HG03565 (cell line): ENCODE measurements around the gene LIMA1.
"Not testable (repeated sequence)": the region's sequence is repeated elsewhere in the genome, so short reads cannot be mapped to it uniquely, and the experiment has no call there.

Source experiments
- ATAC-seq: cut with Tn5 transposase; IDR thresholded peaks from one replicate; pipeline ENCODE4 v1.9.1; 2021; ENCODE audit warnings: mild to moderate bottlenecking, moderate library complexity; ENCODE audit not compliant: unreplicated experiment

The LIMA1 gene

GRCh38 chr12:50220363-50220995, 62.8 kb downstream of the LIMA1 start:
- peak; percentile 56 for ATAC-seq

DNA sequence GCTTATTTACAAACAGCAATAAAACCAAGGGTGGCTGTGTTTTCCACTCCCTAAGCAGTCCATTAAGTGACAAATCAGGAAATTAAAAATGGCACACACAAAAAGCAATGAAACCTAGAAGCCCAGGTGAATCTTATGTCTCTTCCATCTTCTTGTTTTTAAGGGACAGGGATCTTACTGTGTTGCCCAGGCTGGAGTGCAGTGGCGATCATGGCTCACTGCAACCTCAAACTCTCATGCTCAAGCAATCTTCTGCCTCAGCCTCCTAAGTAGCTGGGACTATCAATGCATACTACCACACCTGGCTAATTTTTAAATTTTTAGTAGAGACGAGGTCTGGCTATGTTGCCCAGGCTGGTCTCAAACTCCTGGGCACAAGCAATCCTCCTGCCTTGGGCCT, 63.8 kb downstream of the LIMA1 start:
- no peak for ATAC-seq

DNA sequence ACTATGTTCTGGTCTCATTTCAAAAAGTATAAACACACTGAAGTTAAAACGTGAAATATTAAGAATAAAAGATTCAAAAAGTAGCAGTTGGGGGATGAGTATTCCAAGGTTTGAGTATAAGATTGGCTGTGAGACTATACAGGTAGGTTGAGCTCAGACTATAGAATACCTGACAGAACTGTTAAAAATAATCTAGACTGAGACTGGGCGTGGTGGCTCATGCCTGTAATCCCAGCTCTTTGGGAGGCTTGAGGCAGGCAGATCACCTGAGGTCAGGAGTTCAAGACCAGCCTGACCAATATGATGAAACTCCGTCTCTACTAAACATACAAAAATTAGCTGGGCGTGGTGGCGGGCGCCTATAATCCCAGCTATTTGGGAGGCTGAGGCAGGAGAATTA, 64.3 kb downstream of the LIMA1 start:
- not testable (repeated sequence) for ATAC-seq

GRCh38 chr12:50218386-50218785, 64.9 kb downstream of the LIMA1 start:
- ATAC-seq, result no peak

- ATAC-seq, result no peak
These were observed 66.1 kb downstream of the LIMA1 start for GRCh38 chr12:50217202-50217601.

- no peak for ATAC-seq
These were observed 68.3 kb downstream of the LIMA1 start for GRCh38 chr12:50215033-50215432.

DNA sequence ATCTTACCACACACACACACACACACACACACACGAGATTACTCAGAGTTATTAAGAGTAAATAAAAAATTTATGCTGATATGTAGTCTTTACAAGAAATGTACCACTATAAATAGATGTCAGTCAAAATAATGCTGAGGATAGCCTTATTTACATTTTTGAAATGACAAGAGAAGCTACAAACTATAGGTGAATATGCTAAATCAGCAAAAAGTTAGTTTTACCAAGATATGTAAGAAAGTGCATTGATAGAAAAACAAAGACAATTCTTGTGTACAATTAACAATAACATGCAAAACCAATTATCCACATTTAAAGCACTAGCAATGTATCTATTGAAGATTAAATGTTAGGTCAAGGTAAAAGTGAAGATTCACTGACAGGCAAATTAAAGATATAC, 69.3 kb downstream of the LIMA1 start:
- no peak for ATAC-seq

DNA sequence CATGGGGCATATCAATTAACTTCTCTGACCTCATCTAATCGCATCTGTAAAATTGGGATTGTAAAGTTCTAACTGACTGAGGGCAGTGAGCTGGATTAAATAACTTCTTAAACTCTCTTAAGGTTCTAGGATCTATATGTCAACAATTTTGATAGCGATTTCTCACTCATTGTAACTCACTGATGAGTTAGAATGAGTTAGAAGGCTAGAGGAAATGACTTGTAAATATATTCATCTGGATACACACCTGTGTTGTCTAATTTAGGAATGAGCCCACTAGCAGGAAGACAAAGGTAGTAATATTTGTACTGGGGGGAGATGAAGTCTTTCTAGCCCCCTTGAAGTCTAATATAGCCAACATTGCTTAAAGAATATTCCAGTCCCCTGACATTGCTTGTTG, 69.9 kb downstream of the LIMA1 start:
- no peak for ATAC-seq

- ATAC-seq, result no peak
These were observed 71.3 kb downstream of the LIMA1 start for GRCh38 chr12:50212071-50212467.

DNA sequence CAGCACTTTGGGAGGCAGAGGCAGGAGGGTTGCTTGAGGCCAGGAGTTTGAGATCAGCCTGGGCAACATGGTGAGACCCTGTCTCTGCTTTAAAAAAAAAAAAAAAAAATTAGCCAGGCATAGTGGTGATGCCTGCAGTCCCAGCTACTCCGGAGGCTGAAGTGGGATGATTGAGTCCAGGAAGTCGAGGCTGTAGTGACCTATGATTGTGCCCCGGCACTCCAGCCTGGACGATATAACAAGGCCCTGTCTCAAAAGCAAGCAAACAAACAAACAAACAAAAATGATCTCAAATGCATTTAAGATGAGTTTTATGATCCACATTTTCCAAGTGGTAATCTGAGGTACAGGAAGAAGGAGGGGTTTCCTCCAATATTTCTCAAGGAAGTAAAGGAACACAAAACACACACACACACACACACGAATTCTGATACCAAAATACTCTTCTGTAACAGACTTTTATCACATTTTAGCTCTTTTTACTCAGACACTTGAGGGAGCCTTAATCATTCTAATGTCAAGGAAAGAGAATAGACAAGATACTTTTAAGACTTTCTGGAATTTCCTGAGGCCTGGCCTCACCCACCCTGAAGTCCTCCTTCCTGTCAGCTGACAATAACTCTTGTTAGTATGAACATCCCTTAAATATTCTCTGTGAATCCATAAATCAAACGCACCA, 71.8 kb downstream of the LIMA1 start:
- ATAC-seq, result no peak

DNA sequence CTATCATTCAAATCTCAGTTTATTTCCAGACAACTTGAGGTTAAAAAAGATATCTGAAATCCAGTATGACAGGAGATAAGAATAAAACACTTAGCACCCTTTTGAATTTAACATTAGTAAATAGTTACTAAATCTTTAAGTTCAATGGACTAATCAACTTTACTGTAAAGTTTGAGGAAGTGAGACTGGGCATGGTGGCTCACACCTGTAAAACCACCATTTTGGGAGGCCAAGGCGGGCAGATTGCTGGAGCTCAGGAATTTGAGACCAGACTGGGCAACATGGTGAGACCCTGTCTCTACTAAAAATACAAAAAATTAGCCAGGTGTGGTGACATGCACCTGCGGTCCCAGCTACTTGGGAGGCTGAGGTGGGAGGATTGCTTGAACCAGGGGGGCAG, 75.9 kb downstream of the LIMA1 start:
- ATAC-seq, result no peak

DNA sequence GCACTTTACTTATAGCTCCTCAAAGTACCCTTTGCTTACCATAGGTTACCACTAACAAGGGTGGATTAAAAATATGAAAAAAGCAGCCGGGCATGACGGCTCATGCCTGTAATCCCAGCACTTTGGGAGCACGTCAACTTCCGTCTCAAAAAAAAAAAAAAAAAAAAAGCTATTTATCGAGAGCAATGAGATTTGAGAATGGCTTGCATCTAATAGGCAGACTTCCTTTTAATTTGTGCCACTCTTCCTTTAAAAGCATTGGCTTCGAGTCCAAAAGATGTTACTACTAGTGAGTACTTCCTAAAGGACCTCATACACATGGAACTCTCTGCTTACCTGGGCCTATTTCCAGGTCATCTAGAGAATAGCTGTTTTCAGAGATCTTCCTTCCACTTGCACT, 77.7 kb downstream of the LIMA1 start:
- ATAC-seq, result no peak

- no peak for ATAC-seq
These were observed 79.6 kb downstream of the LIMA1 start for GRCh38 chr12:50203691-50204090.

GRCh38 chr12:50201987-50202521, 81.3 kb downstream of the LIMA1 start:
- ATAC-seq, result no peak

- no peak for ATAC-seq
These were observed 82.6 kb downstream of the LIMA1 start for GRCh38 chr12:50200552-50201273.

DNA sequence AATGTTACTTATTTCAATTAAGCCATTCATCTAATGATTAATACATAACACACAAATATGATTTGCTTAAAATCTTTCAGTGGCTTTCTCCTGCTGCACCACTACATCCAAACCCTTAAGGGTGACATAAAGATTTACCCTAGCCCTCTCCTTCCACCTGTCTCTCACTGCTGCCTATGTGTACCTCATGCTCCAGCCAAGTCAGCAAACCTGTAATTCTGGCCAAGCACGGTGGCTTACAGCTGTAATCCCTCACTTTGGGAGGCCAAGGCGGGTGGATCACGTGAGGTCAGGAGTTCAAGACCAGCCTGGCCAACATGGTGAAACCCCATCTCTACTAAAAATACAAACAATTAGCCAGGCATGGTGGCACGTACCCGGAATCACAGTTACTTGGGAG, 84.5 kb downstream of the LIMA1 start:
- no peak for ATAC-seq

GRCh38 chr12:50197297-50197727, 86.0 kb downstream of the LIMA1 start:
- ATAC-seq, result no peak

DNA sequence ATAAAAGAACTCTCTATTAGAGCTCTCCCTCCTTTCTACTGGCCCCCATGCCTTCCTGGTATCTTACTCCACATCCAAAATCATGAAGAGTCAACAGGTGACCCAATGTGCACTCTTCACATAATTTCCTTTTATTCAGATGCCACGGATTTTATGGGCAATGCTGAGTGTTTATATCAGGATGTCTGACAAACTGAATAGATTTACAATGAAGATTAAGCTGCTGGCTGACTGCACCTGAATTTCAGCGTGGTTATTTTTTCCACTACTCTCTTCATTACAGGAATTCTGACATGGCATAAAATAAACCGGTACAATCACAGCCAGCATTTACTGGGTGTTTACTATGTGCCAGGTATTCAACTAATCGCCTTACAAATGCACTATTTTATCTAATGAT, 86.8 kb downstream of the LIMA1 start:
- ATAC-seq, result no peak

DNA sequence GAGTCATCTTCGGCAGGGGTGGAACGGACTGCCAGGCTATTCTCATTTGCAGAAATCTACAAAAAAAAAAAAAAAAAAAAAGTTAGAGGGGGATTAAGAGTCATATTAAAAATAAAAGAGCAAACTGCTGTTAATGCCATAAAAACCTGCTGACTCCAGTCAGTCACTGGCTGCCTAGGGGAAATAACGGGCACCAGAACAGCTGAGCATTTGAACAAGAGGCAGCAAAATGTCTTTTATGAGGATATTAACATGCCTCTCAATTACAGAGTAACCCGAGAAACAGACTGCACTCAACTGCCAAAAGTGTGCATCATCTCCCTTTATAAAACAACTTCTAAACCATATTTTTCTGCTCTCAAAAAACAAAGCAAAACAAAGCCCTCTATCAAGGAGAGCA, 87.5 kb downstream of the LIMA1 start:
- no peak for ATAC-seq

- ATAC-seq, result no peak
These were observed 90.4 kb downstream of the LIMA1 start for GRCh38 chr12:50192908-50193307.

DNA sequence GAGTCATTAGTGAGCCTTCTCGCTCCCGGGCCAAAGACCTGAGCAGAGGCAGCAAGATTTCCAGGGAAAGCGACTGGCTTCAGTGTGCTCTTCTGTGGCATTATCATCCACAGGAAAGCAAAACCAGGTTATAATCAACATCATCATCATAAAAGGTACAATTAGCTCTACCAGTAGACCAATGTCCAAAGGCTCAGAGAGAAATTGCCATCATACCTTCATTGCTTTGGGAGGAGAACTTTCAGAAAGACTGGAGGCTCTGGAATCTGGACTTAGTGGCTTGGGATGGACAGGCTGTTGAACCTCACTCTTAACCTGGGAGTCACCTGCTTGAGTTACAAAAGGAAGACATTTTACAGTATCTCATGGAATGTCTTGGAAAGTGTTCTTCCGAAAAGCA, 91.1 kb downstream of the LIMA1 start:
- no peak for ATAC-seq

- no peak for ATAC-seq
These were observed 92.5 kb downstream of the LIMA1 start for GRCh38 chr12:50190859-50191258.
